Measurements from ENCODE around the gene DIRAS1.

The DIRAS1 gene

GRCh38 chr19:2755811-2756210, 34.6 kb upstream of the DIRAS1 start:
- no peak for DNase-seq (ENCODE audit: low spot score)

GRCh38 chr19:2755448-2755705, 34.2 kb upstream of the DIRAS1 start:
- DNase-seq (ENCODE audit: low spot score): no peak

GRCh38 chr19:2754659-2755447, 33.7 kb upstream of the DIRAS1 start:
- no peak for DNase-seq (ENCODE audit: low spot score)

- DNase-seq (ENCODE audit: low spot score): no peak
These were observed 30.3 kb upstream of the DIRAS1 start for GRCh38 chr19:2751438-2751830.

- no peak for DNase-seq (ENCODE audit: low spot score)
These were observed 29.8 kb upstream of the DIRAS1 start for GRCh38 chr19:2750808-2751437.

- DNase-seq (ENCODE audit: low spot score): no peak
These were observed 26.2 kb upstream of the DIRAS1 start for GRCh38 chr19:2747349-2747748.

GRCh38 chr19:2744113-2744512, 22.9 kb upstream of the DIRAS1 start:
- no peak for DNase-seq (ENCODE audit: low spot score)

GRCh38 chr19:2743099-2743498, 21.9 kb upstream of the DIRAS1 start:
- DNase-seq (ENCODE audit: low spot score): no peak

- no peak for DNase-seq (ENCODE audit: low spot score)
These were observed 19.1 kb upstream of the DIRAS1 start for GRCh38 chr19:2740314-2740656.

- peak; percentile 100 for DNase-seq (ENCODE audit: low spot score)
These were observed 18.6 kb upstream of the DIRAS1 start, which contains the start of gene SLC39A3 for GRCh38 chr19:2739602-2740313. TSS of gene SLC39A3 (minus strand) at chr19:2740017. CDS start at chr19:2737257, 2,760 bp downstream.

- no peak for DNase-seq (ENCODE audit: low spot score)
These were observed 15.5 kb upstream of the DIRAS1 start for GRCh38 chr19:2736550-2737190.

- DNase-seq (ENCODE audit: low spot score): no peak
These were observed 14.2 kb upstream of the DIRAS1 start for GRCh38 chr19:2735374-2735773.

- DNase-seq (ENCODE audit: low spot score): no peak
These were observed 13.6 kb upstream of the DIRAS1 start for GRCh38 chr19:2734589-2735288.

- no peak for DNase-seq (ENCODE audit: low spot score)
These were observed 12.9 kb upstream of the DIRAS1 start for GRCh38 chr19:2733930-2734588.

GRCh38 chr19:2732883-2733282, 11.7 kb upstream of the DIRAS1 start:
- DNase-seq (ENCODE audit: low spot score): no peak

GRCh38 chr19:2732157-2732725, 11.1 kb upstream of the DIRAS1 start:
- DNase-seq (ENCODE audit: low spot score): no peak

- DNase-seq (ENCODE audit: low spot score): no peak
These were observed 10.2 kb upstream of the DIRAS1 start for GRCh38 chr19:2731181-2731995.

GRCh38 chr19:2729943-2730818, 9.0 kb upstream of the DIRAS1 start:
- DNase-seq (ENCODE audit: low spot score): no peak

GRCh38 chr19:2728783-2729387, 7.7 kb upstream of the DIRAS1 start:
- DNase-seq (ENCODE audit: low spot score): no peak

All from GM03348 (cell line).